Bone marrow (tissue), 2 donors: Measurements from ENCODE around the gene WASF2.
"Not testable (repeated sequence)": the region's sequence is repeated elsewhere in the genome, so short reads cannot be mapped to it uniquely, and the experiment has no call there.

ENCODE experiments used
- DNase-seq, 2 donors: peaks; one replicate each; lab custom pipeline; 2025; lab: John Stamatoyannopoulos, UW

Gene WASF2

GRCh38 chr1:27496604-27497155 lies 6.7 kb upstream of the WASF2 start:
- DNase-seq, result no peak

- DNase-seq, result no peak
These were observed 2.8 kb upstream of the WASF2 start for GRCh38 chr1:27492796-27493195.

- no peak for DNase-seq
These were observed 2.1 kb upstream of the WASF2 start for GRCh38 chr1:27491748-27492700.

- no peak for DNase-seq
These were observed 430 bp downstream of the WASF2 start for GRCh38 chr1:27489501-27489972.

- DNase-seq, result peak in 1 of 2 donors; percentile 72
These were observed 1.7 kb downstream of the WASF2 start for GRCh38 chr1:27487966-27488884.

GRCh38 chr1:27485363-27485762 lies 4.6 kb downstream of the WASF2 start:
- DNase-seq, result no peak

- no peak for DNase-seq
These were observed 6.3 kb downstream of the WASF2 start for GRCh38 chr1:27483659-27484058.

GRCh38 chr1:27481994-27482620 lies 7.9 kb downstream of the WASF2 start:
- DNase-seq, result no peak

GRCh38 chr1:27478098-27478497 lies 11.9 kb downstream of the WASF2 start:
- no peak for DNase-seq

GRCh38 chr1:27476237-27476636 lies 13.7 kb downstream of the WASF2 start:
- no peak for DNase-seq

GRCh38 chr1:27475720-27476119 lies 14.2 kb downstream of the WASF2 start:
- DNase-seq, result no peak

GRCh38 chr1:27473755-27474154 lies 16.2 kb downstream of the WASF2 start:
- DNase-seq, result no peak

- DNase-seq, result not testable (repeated sequence)
These were observed 17.9 kb downstream of the WASF2 start for GRCh38 chr1:27472098-27472497.

- no peak for DNase-seq
These were observed 18.5 kb downstream of the WASF2 start for GRCh38 chr1:27471477-27471876.

GRCh38 chr1:27469334-27469733 lies 20.6 kb downstream of the WASF2 start:
- no peak for DNase-seq

GRCh38 chr1:27468378-27468777 lies 21.6 kb downstream of the WASF2 start:
- not testable (repeated sequence) for DNase-seq

- DNase-seq, result no peak
These were observed 24.9 kb downstream of the WASF2 start for GRCh38 chr1:27464926-27465647.

- not testable (repeated sequence) for DNase-seq
These were observed 26.1 kb downstream of the WASF2 start for GRCh38 chr1:27463916-27464315.

- DNase-seq, result not testable (repeated sequence)
These were observed 31.4 kb downstream of the WASF2 start for GRCh38 chr1:27458521-27458920.

GRCh38 chr1:27455139-27455811 lies 34.7 kb downstream of the WASF2 start:
- DNase-seq, result no peak
